ENCODE results near the gene PDE10A. TPM values are rescaled to one million over a fixed set of nuclear protein-coding genes. Genes with fewer than 3 reads are reported as not detected.
"Not testable (repeated sequence)": the region's sequence is repeated elsewhere in the genome, so short reads cannot be mapped to it uniquely, and the experiment has no call there.

Gene PDE10A
- total RNA-seq, 1 donor: 5.6 TPM

- H3K4me3 ChIP-seq (ENCODE audit: low read depth, low read length): no peak overlapping the region
- TF ChIP-seq CTCF (IDR thresholded peaks at IDR 0.05; ENCODE audit: insufficient read depth, low read depth, low read length): no peak
- no peak for DNase-seq (ENCODE audit: low read depth)
These were observed 100.5 kb downstream of the PDE10A start for GRCh38 chr6:165562421-165563090.

- no peak overlapping the region for H3K4me3 ChIP-seq (ENCODE audit: low read depth, low read length)
- TF ChIP-seq CTCF (IDR thresholded peaks at IDR 0.05; ENCODE audit: insufficient read depth, low read depth, low read length): no peak
- DNase-seq (ENCODE audit: low read depth): no peak
These were observed 103.4 kb downstream of the PDE10A start for GRCh38 chr6:165559632-165560031.

GRCh38 chr6:165558097-165558496 lies 104.9 kb downstream of the PDE10A start:
- DNase-seq (ENCODE audit: low read depth); H3K4me3 ChIP-seq (ENCODE audit: low read depth, low read length): not testable (repeated sequence)

- no peak for TF ChIP-seq CTCF (IDR thresholded peaks at IDR 0.05; ENCODE audit: insufficient read depth, low read depth, low read length)
- no peak overlapping the region for H3K4me3 ChIP-seq (ENCODE audit: low read depth, low read length)
- DNase-seq (ENCODE audit: low read depth): no peak
These were observed 105.4 kb downstream of the PDE10A start for GRCh38 chr6:165557674-165558073.

- no peak overlapping the region for H3K4me3 ChIP-seq (ENCODE audit: low read depth, low read length)
- TF ChIP-seq CTCF (IDR thresholded peaks at IDR 0.05; ENCODE audit: insufficient read depth, low read depth, low read length): no peak
- peak; percentile 18 for DNase-seq (ENCODE audit: low read depth)
These were observed 106.8 kb downstream of the PDE10A start for GRCh38 chr6:165556116-165556843.

- DNase-seq (ENCODE audit: low read depth); H3K4me3 ChIP-seq (ENCODE audit: low read depth, low read length): not testable (repeated sequence)
These were observed 108.4 kb downstream of the PDE10A start for GRCh38 chr6:165554644-165555043.

GRCh38 chr6:165552248-165552736 lies 110.7 kb downstream of the PDE10A start:
- H3K4me3 ChIP-seq (ENCODE audit: low read depth, low read length): no peak overlapping the region
- no peak for TF ChIP-seq CTCF (IDR thresholded peaks at IDR 0.05; ENCODE audit: insufficient read depth, low read depth, low read length)
- DNase-seq (ENCODE audit: low read depth): no peak

- no peak overlapping the region for H3K4me3 ChIP-seq (ENCODE audit: low read depth, low read length)
- DNase-seq (ENCODE audit: low read depth): no peak
- no peak for TF ChIP-seq CTCF (IDR thresholded peaks at IDR 0.05; ENCODE audit: insufficient read depth, low read depth, low read length)
These were observed 111.2 kb downstream of the PDE10A start for GRCh38 chr6:165551828-165552227.

Data from fibroblast of villous mesenchyme (primary cell).